ENCODE measurements around the gene EPHB1.
"Not testable (repeated sequence)": the region's sequence is repeated elsewhere in the genome, so short reads cannot be mapped to it uniquely, and the experiment has no call there.

DNA sequence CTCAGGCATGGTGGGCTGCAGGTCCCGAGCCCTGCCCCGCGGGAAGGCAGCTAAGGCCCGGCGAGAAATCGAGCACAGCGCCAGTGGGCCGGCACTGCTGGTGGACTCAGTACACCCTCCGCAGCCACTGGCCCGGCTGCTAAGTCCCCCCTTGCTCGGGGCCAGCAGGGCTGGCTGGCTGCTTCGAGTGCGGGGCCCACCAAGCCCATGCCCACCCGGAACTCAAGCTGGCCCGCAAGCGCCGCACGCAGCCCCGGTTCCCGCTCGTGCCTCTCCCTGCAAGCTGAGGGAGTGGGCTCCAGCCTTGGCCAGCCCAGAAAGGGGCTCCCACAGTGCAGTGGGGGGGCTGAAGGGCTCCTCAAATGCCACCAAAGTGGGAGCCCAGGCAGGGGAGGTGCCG lies 244.5 kb downstream of the EPHB1 start:
- TF ChIP-seq, protein P1, sequence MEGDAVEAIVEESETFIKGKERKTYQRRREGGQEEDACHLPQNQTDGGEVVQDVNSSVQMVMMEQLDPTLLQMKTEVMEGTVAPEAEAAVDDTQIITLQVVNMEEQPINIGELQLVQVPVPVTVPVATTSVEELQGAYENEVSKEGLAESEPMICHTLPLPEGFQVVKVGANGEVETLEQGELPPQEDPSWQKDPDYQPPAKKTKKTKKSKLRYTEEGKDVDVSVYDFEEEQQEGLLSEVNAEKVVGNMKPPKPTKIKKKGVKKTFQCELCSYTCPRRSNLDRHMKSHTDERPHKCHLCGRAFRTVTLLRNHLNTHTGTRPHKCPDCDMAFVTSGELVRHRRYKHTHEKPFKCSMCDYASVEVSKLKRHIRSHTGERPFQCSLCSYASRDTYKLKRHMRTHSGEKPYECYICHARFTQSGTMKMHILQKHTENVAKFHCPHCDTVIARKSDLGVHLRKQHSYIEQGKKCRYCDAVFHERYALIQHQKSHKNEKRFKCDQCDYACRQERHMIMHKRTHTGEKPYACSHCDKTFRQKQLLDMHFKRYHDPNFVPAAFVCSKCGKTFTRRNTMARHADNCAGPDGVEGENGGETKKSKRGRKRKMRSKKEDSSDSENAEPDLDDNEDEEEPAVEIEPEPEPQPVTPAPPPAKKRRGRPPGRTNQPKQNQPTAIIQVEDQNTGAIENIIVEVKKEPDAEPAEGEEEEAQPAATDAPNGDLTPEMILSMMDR (IDR thresholded peaks at IDR 0.05) = not testable (repeated sequence)
- not testable (repeated sequence) for TF ChIP-seq EZH2phosphoT487 (IDR thresholded peaks at IDR 0.05; ENCODE audit: borderline replicate concordance, low read depth); TAF1 (IDR thresholded peaks at IDR 0.05; ENCODE audit: borderline replicate concordance, low read depth, low read length); TCF12 (IDR thresholded peaks at IDR 0.05); SMC3 (IDR thresholded peaks at IDR 0.05; ENCODE audit: low read depth, low read length); MXI1 (IDR thresholded peaks at IDR 0.05; ENCODE audit: low read depth, low read length); NRF1 (IDR thresholded peaks at IDR 0.05; ENCODE audit: low read depth, low read length); ELF1 (IDR thresholded peaks at IDR 0.05)
- TF ChIP-seq, protein P2, sequence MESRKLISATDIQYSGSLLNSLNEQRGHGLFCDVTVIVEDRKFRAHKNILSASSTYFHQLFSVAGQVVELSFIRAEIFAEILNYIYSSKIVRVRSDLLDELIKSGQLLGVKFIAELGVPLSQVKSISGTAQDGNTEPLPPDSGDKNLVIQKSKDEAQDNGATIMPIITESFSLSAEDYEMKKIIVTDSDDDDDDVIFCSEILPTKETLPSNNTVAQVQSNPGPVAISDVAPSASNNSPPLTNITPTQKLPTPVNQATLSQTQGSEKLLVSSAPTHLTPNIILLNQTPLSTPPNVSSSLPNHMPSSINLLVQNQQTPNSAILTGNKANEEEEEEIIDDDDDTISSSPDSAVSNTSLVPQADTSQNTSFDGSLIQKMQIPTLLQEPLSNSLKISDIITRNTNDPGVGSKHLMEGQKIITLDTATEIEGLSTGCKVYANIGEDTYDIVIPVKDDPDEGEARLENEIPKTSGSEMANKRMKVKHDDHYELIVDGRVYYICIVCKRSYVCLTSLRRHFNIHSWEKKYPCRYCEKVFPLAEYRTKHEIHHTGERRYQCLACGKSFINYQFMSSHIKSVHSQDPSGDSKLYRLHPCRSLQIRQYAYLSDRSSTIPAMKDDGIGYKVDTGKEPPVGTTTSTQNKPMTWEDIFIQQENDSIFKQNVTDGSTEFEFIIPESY (IDR thresholded peaks at IDR 0.05; ENCODE audit: borderline replicate concordance, low read depth) = not testable (repeated sequence)
